MCF 10A (cell line): ENCODE results near the gene MPZL3. TPM values are rescaled to one million over a fixed set of nuclear protein-coding genes. Genes with fewer than 3 reads are reported as not detected.
"Not testable (repeated sequence)": the region's sequence is repeated elsewhere in the genome, so short reads cannot be mapped to it uniquely, and the experiment has no call there.

Source experiments
- BruUV-seq: library from RNA; stranded (reverse); fragments of 400-500 nt; replicated peaks from 2 replicates; lab custom pipeline; 2021; lab: Mats Ljungman, UMichigan
- CTCF ChIA-PET: fragments of 300-600 bp; sonication (Branson Sonifier 250); formaldehyde crosslinking; extraction: SDS; loops from one replicate; lab custom pipeline; 2021; ENCODE audit warnings: antibody characterized with exemption, inconsistent platforms; lab: Yijun Ruan, JAX
- POLR2A ChIA-PET: fragments of 300-600, 350-650 bp; sonication (Branson Sonifier 250); formaldehyde crosslinking; extraction: SDS; loops from one replicate; lab custom pipeline; 2020; ENCODE audit warnings: antibody characterized with exemption, inconsistent platforms; lab: Yijun Ruan, JAX
- DNase-seq: peaks from one replicate; pipeline ENCODE4 v3.0.0-alpha.2; 2018; ENCODE audit not compliant: unreplicated experiment
- H3K27ac Mint-ChIP-seq: one replicate; pipeline ENCODE4 v1.8.0; 2022; ENCODE audit warnings: mild to moderate bottlenecking, low read depth, mixed read lengths; ENCODE audit not compliant: unreplicated experiment
- H3K27me3 Mint-ChIP-seq: one replicate; pipeline ENCODE4 v1.8.0; 2022; ENCODE audit warnings: mixed read lengths; ENCODE audit not compliant: insufficient read depth, unreplicated experiment
- H3K36me3 Mint-ChIP-seq: one replicate; pipeline ENCODE4 v1.8.0; 2022; ENCODE audit warnings: mild to moderate bottlenecking, moderate library complexity, mixed read lengths; ENCODE audit not compliant: insufficient read depth, unreplicated experiment
- H3K4me1 Mint-ChIP-seq: one replicate; pipeline ENCODE4 v1.8.0; 2022; ENCODE audit warnings: mixed read lengths; ENCODE audit not compliant: insufficient read depth, unreplicated experiment
- H3K4me3 Mint-ChIP-seq: one replicate; pipeline ENCODE4 v1.8.0; 2022; ENCODE audit warnings: mild to moderate bottlenecking, moderate library complexity, mixed read lengths; ENCODE audit not compliant: unreplicated experiment
- H3K9me3 Mint-ChIP-seq: one replicate; pipeline ENCODE4 v1.8.0; 2022; ENCODE audit warnings: mixed read lengths; ENCODE audit not compliant: unreplicated experiment
- intact Hi-C: fragments of 100-400 bp; cut with micrococcal nuclease; formaldehyde crosslinking; loops from 2 replicates; pipeline ENCODE4 v1.14.1; 2022
- total RNA-seq: library from RNA; stranded (reverse); gene quantifications from 2 replicates; pipeline ENCODE4 v1.2.3, GENCODE V29; 2022
- TF ChIP-seq, protein P1 (sequence below): fragments of 200-600 bp; IDR thresholded peaks from one replicate; pipeline ENCODE4 v1.8.0; 2022; ENCODE audit warnings: antibody characterized with exemption, mild to moderate bottlenecking; ENCODE audit not compliant: unreplicated experiment

MPZL3 gene
- total RNA-seq, 1 experiment from 2014 or later = 11.9 TPM

DNA sequence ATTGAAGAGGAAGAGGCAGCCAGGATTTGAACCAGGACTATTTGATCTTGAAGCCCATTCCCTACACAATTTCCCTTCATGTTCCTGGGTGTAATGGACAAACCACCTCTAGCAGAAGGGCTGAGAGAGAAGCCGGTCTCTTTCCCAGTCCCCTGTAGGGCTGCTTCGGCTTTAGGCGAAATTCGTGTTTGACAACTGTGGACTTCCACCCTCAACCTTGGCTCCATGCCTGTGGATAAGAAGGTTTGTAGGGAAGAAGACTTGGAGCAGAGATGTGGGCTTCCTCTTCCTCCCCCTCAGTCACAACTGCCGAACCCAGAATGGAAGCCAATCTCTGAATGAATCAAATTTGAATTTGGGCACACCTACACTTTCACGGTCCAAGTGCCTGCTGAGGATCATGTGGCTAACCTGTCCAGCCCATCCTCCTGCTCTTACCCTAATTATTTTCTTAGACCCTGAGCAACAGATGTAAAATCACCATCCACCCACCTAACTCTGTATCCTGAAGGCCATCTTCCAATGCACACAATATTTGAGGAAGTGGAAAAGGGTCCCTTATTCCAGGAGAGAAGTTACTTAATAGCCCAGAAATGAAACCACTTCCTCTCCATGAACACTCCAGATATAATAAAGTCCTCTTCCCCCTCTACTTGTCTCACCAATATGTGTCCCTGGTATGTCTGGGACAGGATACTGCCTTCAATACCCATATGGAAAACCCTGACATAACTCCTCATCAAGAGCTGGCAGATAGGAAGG, 65.6 kb downstream of the MPZL3 start:
- ChIA-PET POLR2A (no interaction called here), CTCF (interaction anchor here (0.9 to 2.5 kb wide), 2 partner anchors 8 to 15 kb away, joined by 4 to 13 read pairs; no protein-coding TSS in a partner anchor)
- no TSS peak for BruUV-seq
- Mint-ChIP-seq H3K9me3 (no peaks in the 10 kb centered on the region), H3K4me3 (no peak overlapping the region), H3K36me3 (no peaks in the 10 kb centered on the region), H3K27ac (no peak overlapping the region), H3K4me1 (no peaks in the 10 kb centered on the region), H3K27me3 (peaks cover 38% of the 10 kb centered on the region)
- intact Hi-C loops = no loop called here
- no peak for DNase-seq
- TF ChIP-seq, protein P1, sequence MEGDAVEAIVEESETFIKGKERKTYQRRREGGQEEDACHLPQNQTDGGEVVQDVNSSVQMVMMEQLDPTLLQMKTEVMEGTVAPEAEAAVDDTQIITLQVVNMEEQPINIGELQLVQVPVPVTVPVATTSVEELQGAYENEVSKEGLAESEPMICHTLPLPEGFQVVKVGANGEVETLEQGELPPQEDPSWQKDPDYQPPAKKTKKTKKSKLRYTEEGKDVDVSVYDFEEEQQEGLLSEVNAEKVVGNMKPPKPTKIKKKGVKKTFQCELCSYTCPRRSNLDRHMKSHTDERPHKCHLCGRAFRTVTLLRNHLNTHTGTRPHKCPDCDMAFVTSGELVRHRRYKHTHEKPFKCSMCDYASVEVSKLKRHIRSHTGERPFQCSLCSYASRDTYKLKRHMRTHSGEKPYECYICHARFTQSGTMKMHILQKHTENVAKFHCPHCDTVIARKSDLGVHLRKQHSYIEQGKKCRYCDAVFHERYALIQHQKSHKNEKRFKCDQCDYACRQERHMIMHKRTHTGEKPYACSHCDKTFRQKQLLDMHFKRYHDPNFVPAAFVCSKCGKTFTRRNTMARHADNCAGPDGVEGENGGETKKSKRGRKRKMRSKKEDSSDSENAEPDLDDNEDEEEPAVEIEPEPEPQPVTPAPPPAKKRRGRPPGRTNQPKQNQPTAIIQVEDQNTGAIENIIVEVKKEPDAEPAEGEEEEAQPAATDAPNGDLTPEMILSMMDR = no peak

DNA sequence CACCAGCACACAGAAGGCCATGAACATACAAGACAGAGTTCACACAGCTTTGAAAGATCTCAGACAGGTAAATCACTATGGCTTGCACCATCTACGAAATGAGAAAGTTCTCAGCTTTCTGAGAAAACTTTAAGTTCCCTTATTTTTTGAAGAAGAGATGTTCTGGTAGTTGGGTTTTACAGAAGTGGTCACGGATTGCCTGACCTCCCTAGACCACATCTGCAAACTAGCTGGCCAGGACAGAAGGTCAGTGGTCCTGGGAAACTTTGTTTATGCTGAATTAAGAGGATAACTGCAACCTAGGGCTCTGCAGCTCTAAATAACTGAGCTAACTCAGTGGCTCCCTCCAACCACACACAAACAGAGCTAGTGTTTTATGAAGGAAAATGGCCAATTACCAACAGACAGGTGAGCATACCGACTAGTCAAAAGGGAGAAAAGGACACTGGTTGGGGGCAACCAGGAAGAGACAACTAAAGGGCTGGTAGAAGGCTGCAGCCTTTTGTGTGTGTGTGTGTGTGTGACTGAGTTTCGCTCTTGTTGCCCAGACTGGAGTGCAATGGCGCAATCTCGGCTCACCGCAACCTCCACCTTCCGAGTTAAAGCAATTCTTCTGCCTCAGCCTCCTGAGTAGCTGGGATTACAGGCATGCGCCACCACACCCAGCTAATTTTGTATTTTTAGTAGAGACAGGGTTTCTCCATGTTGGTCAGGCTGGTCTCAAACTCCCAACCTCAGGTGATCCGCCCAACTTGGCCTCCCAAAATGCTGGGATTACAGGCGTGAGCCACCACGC, 67.2 kb downstream of the MPZL3 start:
- BruUV-seq = no TSS peak
- POLR2A ChIA-PET = interaction anchor here (0.8 kb wide), 1 partner anchor 10 kb away, joined by 3 read pairs; no protein-coding TSS in a partner anchor

DNA sequence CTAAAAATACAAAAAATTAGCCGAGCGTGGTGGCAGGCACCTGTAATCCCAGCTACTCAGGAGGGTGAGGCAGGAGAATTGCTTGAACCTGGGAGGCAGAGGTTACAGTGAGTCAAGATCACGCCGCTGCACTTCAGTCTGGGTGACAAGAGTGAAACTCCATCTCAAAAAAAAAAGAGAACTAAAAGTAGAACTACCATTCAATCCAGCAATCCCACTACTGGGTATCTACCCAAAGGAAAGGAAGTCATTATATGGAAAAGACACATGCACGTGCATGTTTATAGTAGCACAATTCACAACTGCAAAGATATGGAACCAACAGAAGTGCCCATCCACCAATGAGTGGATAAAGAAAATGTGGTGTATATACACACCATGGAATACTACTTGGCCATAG, 68.5 kb downstream of the MPZL3 start:
- CTCF ChIA-PET = interaction anchor here (2.5 kb wide), 1 partner anchor 13 kb away, joined by 13 read pairs; no protein-coding TSS in a partner anchor
- H3K4me3 Mint-ChIP-seq, BruUV-seq, POLR2A ChIA-PET, H3K4me1 Mint-ChIP-seq, DNase-seq, intact Hi-C loops, H3K9me3 Mint-ChIP-seq, H3K36me3 Mint-ChIP-seq, H3K27ac Mint-ChIP-seq: not testable (repeated sequence)
- peaks cover 22% of the 10 kb centered on the region for H3K27me3 Mint-ChIP-seq

More for the DNA sequence above, 67.2 kb downstream of the MPZL3 start:
- intact Hi-C loops = no loop called here
- no peaks in the 10 kb centered on the region for H3K36me3 Mint-ChIP-seq
- H3K4me1 Mint-ChIP-seq = no peaks in the 10 kb centered on the region
- no peak for DNase-seq
- H3K4me3 Mint-ChIP-seq = no peak overlapping the region
- TF ChIP-seq, protein P1 = no peak
- H3K27me3 Mint-ChIP-seq = peaks cover 34% of the 10 kb centered on the region
- H3K9me3 Mint-ChIP-seq = no peaks in the 10 kb centered on the region
- H3K27ac Mint-ChIP-seq = no peak overlapping the region
- CTCF ChIA-PET = interaction anchor here (0.6 to 2.5 kb wide), 4 partner anchors 9 to 131 kb away, joined by 3 to 13 read pairs (median 4); no protein-coding TSS in a partner anchor

DNA sequence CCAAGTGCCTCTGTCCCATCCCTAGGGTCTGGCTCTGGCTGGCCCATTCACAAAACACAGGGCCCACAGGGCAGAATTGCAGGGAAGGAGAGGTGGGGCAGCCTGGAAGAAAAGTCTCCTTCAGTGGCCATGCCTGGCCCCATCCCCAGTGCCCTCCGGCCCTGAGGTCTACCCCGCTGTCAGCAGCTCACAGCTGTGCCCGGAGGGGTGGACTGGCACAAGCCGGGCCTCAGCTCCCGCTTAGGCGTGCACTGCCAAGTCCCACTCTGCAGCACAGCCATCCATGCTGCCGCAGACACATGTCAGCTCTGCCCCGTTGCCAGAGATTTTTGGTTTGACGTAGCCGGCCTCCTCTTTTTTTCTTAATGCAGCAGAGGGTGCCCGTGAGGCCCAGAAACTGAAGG, 71.9 kb downstream of the MPZL3 start:
- DNase-seq = no peak
- POLR2A ChIA-PET = no interaction called here
- intact Hi-C loops = no loop called here

More for the DNA sequence above, 71.9 kb downstream of the MPZL3 start:
- CTCF ChIA-PET = interaction anchor here (0.7 to 3.9 kb wide), 4 partner anchors 9 to 700 kb away, joined by 3 to 39 read pairs (median 4); no protein-coding TSS in a partner anchor
- Mint-ChIP-seq H3K4me3 (no peak overlapping the region), H3K9me3 (no peaks in the 10 kb centered on the region), H3K36me3 (no peaks in the 10 kb centered on the region), H3K27me3 (peaks cover 5% of the 10 kb centered on the region), H3K27ac (no peak overlapping the region), H3K4me1 (peaks cover 1% of the 10 kb centered on the region)
- TF ChIP-seq, protein P1 = no peak
- BruUV-seq = no TSS peak
